GM12878 (cell line): ENCODE measurements around the gene PTEN. TPM values are rescaled to one million over a fixed set of nuclear protein-coding genes. Genes with fewer than 3 reads are reported as not detected.

Experiments
- ATAC-seq: fragments of 200-7000 bp; cut with Tn5 transposase; 3 replicates; pipeline ENCODE4 v1.9.1; 2020; ENCODE audit warnings: mild to moderate bottlenecking, moderate library complexity
- BruUV-seq: library from RNA; stranded (reverse); fragments of 400-500 nt; replicated peaks from 2 replicates; lab custom pipeline; 2021; lab: Mats Ljungman, UMichigan
- CTCF ChIA-PET: fragments of 300-600 bp; sonication (Branson Sonifier 250); formaldehyde crosslinking; extraction: SDS; loops from one replicate; lab custom pipeline; 2021; ENCODE audit warnings: inconsistent platforms; lab: Yijun Ruan, JAX
- POLR2A ChIA-PET: fragments of 350-600 bp; formaldehyde crosslinking; extraction: SDS; loops from one replicate; lab custom pipeline; 2021; ENCODE audit warnings: inconsistent platforms; lab: Charles Lee
- RAD21 ChIA-PET: fragments of 300-600 bp; sonication (Branson Sonifier 250); formaldehyde crosslinking; loops from one replicate; lab custom pipeline; 2023; ENCODE audit warnings: antibody characterized with exemption; ENCODE audit not compliant: unreplicated experiment; lab: Charles Lee
- SMC1A ChIA-PET: fragments of 300-600 bp; sonication (Branson Sonifier 250); formaldehyde crosslinking; loops from one replicate; lab custom pipeline; 2023; ENCODE audit not compliant: unreplicated experiment, uncharacterized antibody; lab: Charles Lee
- DNase-seq: peaks from one replicate; pipeline ENCODE4 v3.0.0-alpha.2; 2011; ENCODE audit warnings: low read depth, low spot score
- FAIRE-seq: peaks from 3 replicates; lab custom pipeline; 2011; peaks lifted over from hg19 to GRCh38; lab: Jason Lieb, UNC
- H2AFZ ChIP-seq: 2 replicates; pipeline ENCODE4 v1.6.0; 2011; ENCODE audit warnings: low read depth, low read length, control low read depth; ENCODE audit not compliant: control insufficient read depth
- H3K27ac ChIP-seq: 2 replicates; pipeline ENCODE4 v1.5.1; 2011; ENCODE audit warnings: control low read depth; ENCODE audit not compliant: control insufficient read depth, insufficient read depth
- H3K27me3 ChIP-seq, 2 experiments: replicated peaks in 1 of 2; 2 replicates each; pipeline versions ENCODE4 v1.6.0 to v1.6.1; 2011; ENCODE audit warnings: low read length in 1 of 2; ENCODE audit not compliant: control insufficient read depth in 2 of 2, insufficient read depth in 2 of 2
- H3K36me3 ChIP-seq, 2 experiments: 2 replicates each; pipeline ENCODE4 v1.5.1; 2011; ENCODE audit warnings: low read length in 1 of 2; ENCODE audit not compliant: control insufficient read depth in 2 of 2, insufficient read depth in 2 of 2
- H3K4me1 ChIP-seq: 2 replicates; pipeline ENCODE4 v1.6.1; 2011; ENCODE audit warnings: mild to moderate bottlenecking, low read length, moderate library complexity, mixed read lengths; ENCODE audit not compliant: control insufficient read depth, insufficient read depth
- H3K4me2 ChIP-seq: 2 replicates; pipeline ENCODE4 v1.6.0; 2011; ENCODE audit warnings: control low read depth; ENCODE audit not compliant: control insufficient read depth, insufficient read depth
- H3K4me3 ChIP-seq: fragments of 200-600 bp; sonication (generic); 2 replicates; pipeline ENCODE4 v1.5.1; 2016
- H3K79me2 ChIP-seq: 2 replicates; pipeline ENCODE4 v1.6.0; 2011; ENCODE audit warnings: low read length; ENCODE audit not compliant: control insufficient read depth, insufficient read depth
- H3K9ac ChIP-seq: 2 replicates; pipeline ENCODE4 v1.8.0; 2011; ENCODE audit warnings: low read length, control low read depth, mixed read lengths; ENCODE audit not compliant: control insufficient read depth, insufficient read depth
- H3K9me3 ChIP-seq: replicated peaks from 3 replicates; pipeline ENCODE4 v1.5.1; 2011; ENCODE audit warnings: mild to moderate bottlenecking, low read length; ENCODE audit not compliant: control insufficient read depth, insufficient read depth
- H4K20me1 ChIP-seq: 2 replicates; pipeline ENCODE4 v1.6.0; 2011; ENCODE audit not compliant: control insufficient read depth, insufficient read depth
- ATF2 ChIP-seq: IDR thresholded peaks from 2 replicates; pipeline ENCODE4 v1.6.1; 2012; ENCODE audit warnings: low read length, inconsistent platforms
- ATF3 ChIP-seq: IDR thresholded peaks from 2 replicates; pipeline ENCODE4 v1.6.1; 2011; ENCODE audit warnings: low read depth, mild to moderate bottlenecking, low read length, moderate library complexity, borderline replicate concordance; ENCODE audit errors: extremely low read depth
- BCL3 ChIP-seq: IDR thresholded peaks from 2 replicates; pipeline ENCODE4 v1.6.1; 2011; ENCODE audit warnings: borderline replicate concordance, low read depth, mild to moderate bottlenecking, moderate library complexity, low read length; ENCODE audit not compliant: insufficient read depth, poor library complexity, severe bottlenecking
- CHD1 ChIP-seq: IDR thresholded peaks from 2 replicates; pipeline ENCODE4 v1.6.1; 2012; ENCODE audit warnings: low read depth, low read length, improper control_type of control experiment
- EGR1 ChIP-seq, 2 experiments: IDR thresholded peaks; 1 replicate in 1 of 2; 2 replicates in 1 of 2; pipeline ENCODE4 v1.6.1; 2011 to 2012; ENCODE audit warnings: low read depth in 2 of 2, low read length in 2 of 2, borderline replicate concordance in 1 of 2, mild to moderate bottlenecking in 1 of 2, moderate library complexity in 1 of 2
- EP300 ChIP-seq, 2 experiments: fragments of 150-350 bp in 1 of 2; IDR thresholded peaks; 2 replicates each; pipeline ENCODE4 v1.6.1; 2011 to 2012; ENCODE audit warnings: low read depth in 2 of 2, low read length in 2 of 2, borderline replicate concordance in 1 of 2, improper control_type of control experiment in 1 of 2, inconsistent platforms in 1 of 2; ENCODE audit not compliant: control insufficient read depth in 1 of 2
- HDAC2 ChIP-seq: fragments of 200-600 bp; sonication (generic); IDR thresholded peaks from 2 replicates; pipeline ENCODE4 v1.6.1; 2017
- KDM1A ChIP-seq: fragments of 200-600 bp; sonication (generic); IDR thresholded peaks from 2 replicates; pipeline ENCODE4 v1.6.1; 2016; ENCODE audit warnings: borderline replicate concordance
- NRF1 ChIP-seq: conservative IDR thresholded peaks from 2 replicates; pipeline ENCODE4 v1.6.1; 2011; ENCODE audit warnings: mild to moderate bottlenecking, low read depth, low read length, improper control_type of control experiment
- RELA ChIP-seq: fragments of 450-650 bp; IDR thresholded peaks from 2 replicates; pipeline ENCODE4 v1.8.0; 2014; ENCODE audit warnings: borderline replicate concordance; ENCODE audit not compliant: partially characterized antibody
- RFX5 ChIP-seq: IDR thresholded peaks from 2 replicates; pipeline ENCODE4 v1.6.1; 2011; ENCODE audit warnings: low read depth, low read length, improper control_type of control experiment
- SUZ12 ChIP-seq: fragments of 200-600 bp; sonication (generic); IDR thresholded peaks from one replicate; pipeline ENCODE4 v1.6.1; 2018; ENCODE audit warnings: antibody characterized with exemption, mild to moderate bottlenecking; ENCODE audit not compliant: unreplicated experiment
- TCF7 ChIP-seq: IDR thresholded peaks from 2 replicates; pipeline ENCODE4 v1.6.1; 2014; ENCODE audit warnings: antibody characterized with exemption, borderline replicate concordance
- ZBTB11 ChIP-seq: fragments of 450-650 bp; formaldehyde crosslinking; IDR thresholded peaks from 2 replicates; pipeline ENCODE4 v1.5.0; 2022; ENCODE audit warnings: mild to moderate bottlenecking, missing genetic modification characterization
- WGBS: methylation state at CpG from one replicate; pipeline ENCODE4 v1.1.6; 2016; ENCODE audit warnings: low lambda C conversion rate; ENCODE audit not compliant: insufficient replicate concordance, insufficient coverage; ENCODE audit errors: missing lambda C conversion rate; 5-methylcytosine and 5-hydroxymethylcytosine counted together
- in situ Hi-C: fragments of 300-500 bp; cut with MboI; formaldehyde crosslinking; loops from 9 replicates; pipeline ENCODE4 v1.14.3; 2018; ENCODE audit warnings: mixed read lengths
- intact Hi-C: fragments of 100-400 bp; cut with micrococcal nuclease; formaldehyde crosslinking; loops from one replicate; pipeline ENCODE4 v1.14.2; 2022; ENCODE audit not compliant: unreplicated experiment
- polyA plus RNA-seq, 11 experiments: library from polyadenylated mRNA; depleted of rRNA in 4 of 11; unstranded in 6 of 11; stranded (reverse) in 5 of 11; fragments of >200 nt; fragmentation: Nextera tagmentation in 4 of 11; fragmentation: Illumina TruSeq in 1 of 11; extraction: Ambion mirVana in 4 of 11; extraction: Trizol in 1 of 11; gene quantifications; 1 replicate in 1 of 11; 2 replicates in 10 of 11; pipeline versions ENCODE4 v1.2.1 to v1.2.3, GENCODE V29; 2011 to 2016; ENCODE audit warnings: inconsistent platforms in 2 of 11, missing spikeins in 2 of 11, low read depth in 1 of 11
- total RNA-seq, 4 experiments: library from RNA; depleted of rRNA in 3 of 4; stranded (reverse); fragments of >200 nt in 3 of 4; fragmentation: Illumina TruSeq in 1 of 4; extraction: Trizol in 1 of 4; gene quantifications; 2 replicates each; pipeline versions ENCODE4 v1.2.1 to v1.2.3, GENCODE V29; 2013 to 2021

Gene PTEN
- total and polyA plus RNA-seq, 10 of the 15 experiments (the other 5 are each of a cell fraction or from before 2014, with no cell fraction given) = 26.1 to 175 (median 58.1) TPM

GRCh38 chr10:87861953-87862678 lies 1.3 kb upstream of the PTEN start:
- CTCF ChIA-PET = interaction anchor here (0.6 to 3.8 kb wide), 22 partner anchors 10 to 719 kb away, joined by 3 to 98 read pairs (median 4); no protein-coding TSS in a partner anchor
- POLR2A ChIA-PET = interaction anchor here (0.6 to 3.3 kb wide), 23 partner anchors 9 to 630 kb away, joined by 3 to 53 read pairs (median 5); partner anchors contain the start of gene ATAD1
- no peaks in the 10 kb centered on the region for H4K20me1 ChIP-seq
- in situ Hi-C loops = loop anchor here (5.0 to 10.0 kb wide), 5 partner anchors 203 to 690 kb away; no protein-coding TSS in a partner anchor
- peaks cover 8% of the 10 kb centered on the region for H3K4me1 ChIP-seq
- peak overlapping the region; percentile 96 for H2AFZ ChIP-seq
- peak overlapping the region; percentile 99 for H3K9ac ChIP-seq
- intact Hi-C loops = loop anchor here (1.0 to 5.0 kb wide), 8 partner anchors 70 to 691 kb away; no protein-coding TSS in a partner anchor
- DNase-seq (peak; percentile 95), FAIRE-seq (peak; percentile 65), ATAC-seq (peak; percentile 55)
- no peaks in the 10 kb centered on the region for H3K27me3 ChIP-seq
- no peaks in the 10 kb centered on the region for H3K9me3 ChIP-seq
- WGBS = under 1% methylated on average over 53 of the region's 57 CpGs
- no peaks in the 10 kb centered on the region for H3K36me3 ChIP-seq
- peaks cover 66% of the 10 kb centered on the region for H3K79me2 ChIP-seq
- peak overlapping the region; percentile 98 for H3K27ac ChIP-seq
- SMC1A ChIA-PET = interaction anchor here (0.6 to 6.9 kb wide), 25 partner anchors 10 to 693 kb away, joined by 3 to 140 read pairs (median 5); partner anchors contain the start of gene ATAD1
- no TSS peak for BruUV-seq
- RAD21 ChIA-PET = interaction anchor here (0.8 to 6.4 kb wide), 26 partner anchors 9 to 692 kb away, joined by 3 to 158 read pairs (median 8); no protein-coding TSS in a partner anchor
- H3K4me2 ChIP-seq = peak overlapping the region; percentile 89
- peak overlapping the region; percentile 84 for H3K4me3 ChIP-seq
- TF ChIP-seq HDAC2 (no peak), ZBTB11 (CRISPR knock-in tag) (peak; percentile 45; the same call in 1 of the 2 replicates), NRF1 (no peak; the same call in 1 of the 2 replicates), EP300 (IDR thresholded peaks at IDR 0.05; ENCODE audit: borderline replicate concordance in 1 of 2, control insufficient read depth in 1 of 2, low read depth in 2 of 2, low read length in 2 of 2) (peak in 1 of 2 experiments; percentile 72; a peak in 2 of 4 replicates), KDM1A (no peak), RFX5 (peak; percentile 73), BCL3 (peak; percentile 88), ATF2 (0 out of 2 replicates have a peak, but pooled peaks have one; percentile 61), TCF7 (0 out of 2 replicates have a peak, but pooled peaks have one; percentile 39), ATF3 (no peak), RELA (peak; percentile 79), SUZ12 (no peak), CHD1 (0 out of 2 replicates have a peak, but pooled peaks have one; percentile 10), EGR1 (IDR thresholded peaks at IDR 0.05; ENCODE audit: borderline replicate concordance in 1 of 2, low read depth in 2 of 2, low read length in 2 of 2) (peak; percentile 28 to 87)
